Calu3 (cell line): ENCODE data around the gene VAC14. TPM values are rescaled to one million over a fixed set of nuclear protein-coding genes. Genes with fewer than 3 reads are reported as not detected.

Experiments used
- BruUV-seq: library from RNA; stranded (reverse); fragments of 400-500 nt; replicated peaks from 2 replicates; lab custom pipeline; 2021; lab: Mats Ljungman, UMichigan
- CTCF ChIA-PET: fragments of 300-600 bp; sonication (Branson Sonifier 250); formaldehyde crosslinking; loops from one replicate; lab custom pipeline; 2022; ENCODE audit warnings: antibody characterized with exemption; lab: Charles Lee
- DNase-seq: peaks from one replicate; pipeline ENCODE4 v3.0.0; 2022
- H3K27ac Mint-ChIP-seq: one replicate; pipeline ENCODE4 v1.8.0; 2022; ENCODE audit warnings: mixed read lengths; ENCODE audit not compliant: unreplicated experiment
- H3K27me3 Mint-ChIP-seq: one replicate; pipeline ENCODE4 v1.8.0; 2022; ENCODE audit warnings: mixed read lengths; ENCODE audit not compliant: unreplicated experiment
- H3K36me3 Mint-ChIP-seq: one replicate; pipeline ENCODE4 v1.8.0; 2022; ENCODE audit warnings: mild to moderate bottlenecking, moderate library complexity, mixed read lengths; ENCODE audit not compliant: insufficient read depth, unreplicated experiment
- H3K4me1 Mint-ChIP-seq: one replicate; pipeline ENCODE4 v1.8.0; 2022; ENCODE audit warnings: mild to moderate bottlenecking, low read depth, mixed read lengths; ENCODE audit not compliant: unreplicated experiment
- H3K4me3 Mint-ChIP-seq: one replicate; pipeline ENCODE4 v1.8.0; 2022; ENCODE audit warnings: mild to moderate bottlenecking, low read depth, moderate library complexity, mixed read lengths; ENCODE audit not compliant: unreplicated experiment
- H3K9me3 Mint-ChIP-seq: one replicate; pipeline ENCODE4 v1.8.0; 2022; ENCODE audit warnings: low read depth, mixed read lengths; ENCODE audit not compliant: unreplicated experiment
- CTCF ChIP-seq: fragments of 200-600 bp; IDR thresholded peaks from one replicate; pipeline ENCODE4 v1.8.0; 2022; ENCODE audit warnings: antibody characterized with exemption; ENCODE audit not compliant: unreplicated experiment
- intact Hi-C: fragments of 100-400 bp; cut with micrococcal nuclease; formaldehyde crosslinking; loops from one replicate; pipeline ENCODE4 v1.10.0; 2022; ENCODE audit not compliant: unreplicated experiment
- total RNA-seq: library from RNA; stranded (reverse); gene quantifications from 2 replicates; pipeline ENCODE4 v1.2.3, GENCODE V29; 2022

The VAC14 gene
- total RNA-seq, 1 experiment from 2014 or later = 63.8 TPM

GRCh38 chr16:70657956-70658355, 143.0 kb downstream of the VAC14 start:
- TF ChIP-seq CTCF = no peak
- intact Hi-C loops = loop anchor here (10.0 kb wide), 2 partner anchors 53 to 493 kb away; no protein-coding TSS in a partner anchor
- Mint-ChIP-seq H3K27ac (no peak overlapping the region), H3K4me3 (no peak overlapping the region), H3K9me3 (no peaks in the 10 kb centered on the region), H3K36me3 (no peaks in the 10 kb centered on the region), H3K4me1 (peaks cover 8% of the 10 kb centered on the region), H3K27me3 (no peaks in the 10 kb centered on the region)
- CTCF ChIA-PET = interaction anchor here (0.6 kb wide), 1 partner anchor 115 kb away, joined by 3 read pairs; no protein-coding TSS in a partner anchor
- no TSS peak for BruUV-seq
- no peak for DNase-seq

GRCh38 chr16:70656712-70657263, 144.2 kb downstream of the VAC14 start:
- H3K27me3 Mint-ChIP-seq = no peaks in the 10 kb centered on the region
- no TSS peak for BruUV-seq
- H3K9me3 Mint-ChIP-seq = no peaks in the 10 kb centered on the region
- intact Hi-C loops = loop anchor here (10.0 kb wide), 2 partner anchors 52 to 492 kb away; no protein-coding TSS in a partner anchor
- DNase-seq = no peak
- no peak overlapping the region for H3K4me3 Mint-ChIP-seq
- H3K27ac Mint-ChIP-seq = no peak overlapping the region
- CTCF ChIA-PET = interaction anchor here (1.0 kb wide), 1 partner anchor 114 kb away, joined by 3 read pairs; no protein-coding TSS in a partner anchor
- H3K36me3 Mint-ChIP-seq = no peaks in the 10 kb centered on the region
- peaks cover 8% of the 10 kb centered on the region for H3K4me1 Mint-ChIP-seq
- TF ChIP-seq CTCF = no peak

- no peak for DNase-seq
- peaks cover 14% of the 10 kb centered on the region for H3K4me1 Mint-ChIP-seq
- H3K27ac Mint-ChIP-seq = no peak overlapping the region
- H3K36me3 Mint-ChIP-seq = no peaks in the 10 kb centered on the region
- no TSS peak for BruUV-seq
- H3K4me3 Mint-ChIP-seq = no peak overlapping the region
- H3K9me3 Mint-ChIP-seq = no peaks in the 10 kb centered on the region
- CTCF ChIA-PET = no interaction called here
- TF ChIP-seq CTCF = no peak
- no peaks in the 10 kb centered on the region for H3K27me3 Mint-ChIP-seq
- intact Hi-C loops = loop anchor here (10.0 kb wide), 2 partner anchors 51 to 491 kb away; no protein-coding TSS in a partner anchor
Observed at GRCh38 chr16:70656065-70656711, 144.8 kb downstream of the VAC14 start.

- Mint-ChIP-seq H3K4me1 (peaks cover 16% of the 10 kb centered on the region), H3K27me3 (no peaks in the 10 kb centered on the region), H3K9me3 (no peaks in the 10 kb centered on the region), H3K4me3 (peak overlapping the region; percentile 54), H3K36me3 (no peaks in the 10 kb centered on the region), H3K27ac (no peak overlapping the region)
- intact Hi-C loops = loop anchor here (1.0 to 10.0 kb wide), 6 partner anchors 49 to 489 kb away; no protein-coding TSS in a partner anchor
- no TSS peak for BruUV-seq
- CTCF ChIA-PET = interaction anchor here (0.7 to 4.2 kb wide), 7 partner anchors 14 to 314 kb away, joined by 3 to 33 read pairs (median 3); no protein-coding TSS in a partner anchor
- DNase-seq = peak; percentile 87
- peak; percentile 89 for TF ChIP-seq CTCF
Observed at GRCh38 chr16:70653809-70654771, 146.9 kb downstream of the VAC14 start.
